Peyer's patch (tissue), 4 donors: Measurements from ENCODE around the gene CDC34. TPM values are rescaled to one million over a fixed set of nuclear protein-coding genes. Genes with fewer than 3 reads are reported as not detected.
A peak's percentile ranks its signal among the peaks of the same experiment; 100 is the strongest.

ENCODE experiments used
- DNase-seq, 3 donors: peaks; one replicate each; pipeline ENCODE4 v3.0.0-alpha.2; 2017 to 2019
- H3K27ac ChIP-seq, 4 donors: fragments of 200-600 bp; sonication (generic); one replicate each; pipeline ENCODE4 v1.5.1; 2016 to 2019
- H3K27me3 ChIP-seq, 2 donors: fragments of 200-600 bp; sonication (generic); one replicate each; pipeline ENCODE4 v1.5.1; 2019
- H3K36me3 ChIP-seq, 3 donors: fragments of 200-600 bp; sonication (generic); one replicate each; pipeline ENCODE4 v1.5.1; 2016 to 2019
- H3K4me1 ChIP-seq, 4 donors: fragments of 200-600 bp; sonication (generic); one replicate each; pipeline ENCODE4 v1.5.1; 2016 to 2019
- H3K4me3 ChIP-seq, 4 donors: fragments of 200-600 bp; sonication (generic); 1 replicate in 3 of 4; 2 replicates in 1 of 4; pipeline ENCODE4 v1.5.1; 2016 to 2019; ENCODE audit warnings: mild to moderate bottlenecking in 1 of 4
- H3K9me3 ChIP-seq, 4 donors: fragments of 200-600 bp; sonication (generic); one replicate each; pipeline ENCODE4 v1.5.1; 2016 to 2019; ENCODE audit warnings: mild to moderate bottlenecking in 1 of 4
- CTCF ChIP-seq, 6 experiments: fragments of 450-650 bp in 4 of 6; fragments of 200-600 bp in 2 of 6; sonication (generic) in 1 of 6; IDR thresholded peaks; one replicate each; pipeline ENCODE4 v1.5.1; 2017 to 2019; ENCODE audit warnings: antibody characterized with exemption in 6 of 6, mild to moderate bottlenecking in 3 of 6, moderate library complexity in 1 of 6
- POLR2A ChIP-seq, 2 donors: fragments of 450-650 bp; IDR thresholded peaks; one replicate each; pipeline ENCODE4 v1.5.1; 2017; ENCODE audit warnings: antibody characterized with exemption in 2 of 2, mild to moderate bottlenecking in 2 of 2, moderate library complexity in 2 of 2
- total RNA-seq, 4 donors: library from RNA; depleted of rRNA; stranded (reverse); fragments of >200 nt; gene quantifications; one replicate each; pipeline ENCODE4 v1.1.0, GENCODE V29; 2016

Gene CDC34
- total RNA-seq, 4 donors from 2014 or later = 65.6 to 91.1 (median 75.2) TPM

GRCh38 chr19:539429-540030 lies 8.0 kb downstream of the CDC34 start:
- no peaks in the 10 kb centered on the region for H3K27me3 ChIP-seq
- no peak overlapping the region for H3K27ac ChIP-seq
- H3K36me3 ChIP-seq = peaks cover 0 to 57% (median 0%) of the 10 kb centered on the region in 3 donors
- no peaks in the 10 kb centered on the region for H3K9me3 ChIP-seq
- H3K4me1 ChIP-seq = no peaks in the 10 kb centered on the region
- no peak for DNase-seq
- H3K4me3 ChIP-seq = no peak overlapping the region
- no peak for TF ChIP-seq POLR2A (IDR thresholded peaks at IDR 0.05)
- no peak for TF ChIP-seq CTCF (IDR thresholded peaks at IDR 0.05)

- H3K9me3 ChIP-seq = no peaks in the 10 kb centered on the region
Observed at GRCh38 chr19:540867-541637, 9.5 kb downstream of the CDC34 start.

GRCh38 chr19:541699-542098 lies 10.1 kb downstream of the CDC34 start:
- no peak for DNase-seq
- no peak for TF ChIP-seq CTCF (IDR thresholded peaks at IDR 0.05)
- no peak for TF ChIP-seq POLR2A (IDR thresholded peaks at IDR 0.05)
- Histone ChIP-seq H3K27ac (no peak overlapping the region), H3K4me1 (no peaks in the 10 kb centered on the region), H3K9me3 (no peaks in the 10 kb centered on the region), H3K4me3 (no peak overlapping the region), H3K36me3 (peaks cover 0 to 42% (median 0%) of the 10 kb centered on the region in 3 donors), H3K27me3 (no peaks in the 10 kb centered on the region)

More at GRCh38 chr19:540867-541637, 9.5 kb downstream of the CDC34 start:
- Histone ChIP-seq H3K27me3 (no peaks in the 10 kb centered on the region), H3K27ac (no peak overlapping the region), H3K4me3 (no peak overlapping the region), H3K36me3 (peaks cover 0 to 48% (median 0%) of the 10 kb centered on the region in 3 donors), H3K4me1 (no peaks in the 10 kb centered on the region)
- TF ChIP-seq POLR2A (IDR thresholded peaks at IDR 0.05) (no peak), CTCF (IDR thresholded peaks at IDR 0.05) (no peak)
- no peak for DNase-seq

GRCh38 chr19:542173-542866 lies 10.8 kb downstream of the CDC34 start:
- Histone ChIP-seq H3K9me3 (no peaks in the 10 kb centered on the region), H3K4me1 (no peaks in the 10 kb centered on the region), H3K27me3 (no peaks in the 10 kb centered on the region), H3K36me3 (peaks cover 0 to 36% (median 0%) of the 10 kb centered on the region in 3 donors), H3K4me3 (no peak overlapping the region), H3K27ac (no peak overlapping the region)
- DNase-seq = no peak
- TF ChIP-seq POLR2A (IDR thresholded peaks at IDR 0.05) (no peak), CTCF (IDR thresholded peaks at IDR 0.05) (no peak)

- H3K4me3 ChIP-seq = peak within 1 kb of the TSS; percentile 24 to 36 (median 30)
- peaks cover 0 to 22% (median 0%) of the 10 kb centered on the region in 3 donors for H3K36me3 ChIP-seq
- peak in 2 of 3 donors; percentile 52 to 73 for DNase-seq
- peak within 1 kb of the TSS in 2 of 4 donors; percentile 38 to 55 for H3K27ac ChIP-seq
- no peaks in the 10 kb centered on the region for H3K27me3 ChIP-seq
- no peaks in the 10 kb centered on the region for H3K4me1 ChIP-seq
- H3K9me3 ChIP-seq = no peaks in the 10 kb centered on the region
- TF ChIP-seq CTCF (IDR thresholded peaks at IDR 0.05) (no peak), POLR2A (IDR thresholded peaks at IDR 0.05) (no peak)
Observed at GRCh38 chr19:543910-544608, 12.5 kb downstream of the CDC34 start, which contains the start of gene GZMM. Gene GZMM, plus strand, starts transcription at chr19:544053. Its CDS starts 19 bp downstream, at chr19:544072.
